Endometrium (tissue), 2 donors: ENCODE data around the gene UBR4.

ENCODE experiments used
- FAIRE-seq: peaks from 2 replicates; lab custom pipeline; 2012; peaks lifted over from hg19 to GRCh38; lab: Jason Lieb, UNC
- donor health status: control.
- donor health status: control.

UBR4 gene

GRCh38 chr1:19089524-19089923 lies 120.5 kb downstream of the UBR4 start:
- FAIRE-seq: no peak

DNA sequence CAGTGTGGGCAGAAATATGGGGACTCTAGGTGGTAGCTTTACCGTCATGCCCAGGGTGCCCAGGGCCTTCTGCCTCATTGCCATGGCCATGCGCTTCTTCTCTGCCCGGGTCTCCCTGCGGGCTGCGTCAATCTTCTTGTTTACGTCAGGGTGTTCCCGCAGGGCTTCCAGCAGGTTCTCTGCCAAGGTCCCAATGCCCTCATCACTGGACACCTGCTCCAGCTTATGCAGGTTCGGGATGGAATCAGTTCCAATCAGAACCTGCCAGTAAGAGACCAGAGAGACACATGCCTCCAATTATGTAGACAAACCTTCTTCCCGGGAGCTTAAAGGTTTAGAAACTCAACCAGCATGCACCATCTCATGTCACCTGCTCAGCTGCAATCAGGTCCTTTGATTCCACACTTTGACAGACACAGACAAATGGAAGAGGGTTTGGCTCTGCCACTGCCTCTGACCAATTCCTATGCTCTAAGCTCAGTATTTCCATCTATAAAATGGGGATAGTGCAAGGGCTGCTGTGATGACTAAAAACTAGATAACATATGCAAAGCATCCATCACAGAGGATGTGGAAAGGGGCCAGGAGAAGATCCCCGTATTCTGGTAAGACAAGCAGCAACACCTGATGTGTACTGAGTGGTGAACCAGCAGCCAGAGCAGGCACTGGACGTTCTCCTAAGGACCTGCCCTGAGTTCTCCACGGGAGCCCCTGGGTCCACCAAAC lies 121.2 kb downstream of the UBR4 start:
- FAIRE-seq: no peak

- FAIRE-seq: no peak
Measured at GRCh38 chr1:19087737-19088594, 122.1 kb downstream of the UBR4 start.

GRCh38 chr1:19087017-19087736 lies 122.9 kb downstream of the UBR4 start:
- no peak for FAIRE-seq

DNA sequence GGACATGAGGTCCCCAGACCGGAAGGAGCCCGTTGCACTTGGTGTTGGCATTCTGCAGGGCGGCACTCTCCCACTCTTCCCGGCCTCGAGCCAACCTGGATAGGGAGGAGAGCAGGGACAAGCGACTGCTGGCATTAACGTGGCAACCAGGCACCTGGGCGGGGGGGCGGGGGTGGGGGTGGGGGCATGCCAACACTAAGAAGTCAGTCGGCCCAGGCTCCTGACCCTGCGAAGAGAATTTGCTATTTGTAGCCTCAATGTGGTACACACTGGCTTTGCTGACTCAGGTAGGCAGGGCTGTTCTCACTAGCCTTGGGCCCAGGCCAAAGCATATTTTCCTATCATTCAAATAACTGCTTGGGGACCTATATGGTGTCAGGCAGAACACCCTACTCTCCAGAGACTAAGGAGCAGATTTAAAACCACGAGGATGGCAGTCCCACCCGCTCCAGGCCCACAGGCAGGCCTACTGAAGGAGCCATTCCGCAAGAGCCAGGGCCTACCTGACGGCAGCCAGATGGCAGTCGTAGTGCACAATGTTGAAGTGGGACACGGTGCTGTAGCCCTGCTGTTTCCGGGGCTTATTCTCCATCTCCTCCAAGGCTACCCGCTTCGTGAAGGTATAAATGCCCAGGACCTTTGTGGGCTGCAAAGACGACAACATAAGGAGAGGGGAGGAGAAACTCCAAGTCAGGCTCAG lies 123.7 kb downstream of the UBR4 start:
- no peak for FAIRE-seq

- no peak for FAIRE-seq
Measured at GRCh38 chr1:19084206-19084738, 125.8 kb downstream of the UBR4 start.

- FAIRE-seq: no peak
Measured at GRCh38 chr1:19083081-19083480, 127.0 kb downstream of the UBR4 start.

DNA sequence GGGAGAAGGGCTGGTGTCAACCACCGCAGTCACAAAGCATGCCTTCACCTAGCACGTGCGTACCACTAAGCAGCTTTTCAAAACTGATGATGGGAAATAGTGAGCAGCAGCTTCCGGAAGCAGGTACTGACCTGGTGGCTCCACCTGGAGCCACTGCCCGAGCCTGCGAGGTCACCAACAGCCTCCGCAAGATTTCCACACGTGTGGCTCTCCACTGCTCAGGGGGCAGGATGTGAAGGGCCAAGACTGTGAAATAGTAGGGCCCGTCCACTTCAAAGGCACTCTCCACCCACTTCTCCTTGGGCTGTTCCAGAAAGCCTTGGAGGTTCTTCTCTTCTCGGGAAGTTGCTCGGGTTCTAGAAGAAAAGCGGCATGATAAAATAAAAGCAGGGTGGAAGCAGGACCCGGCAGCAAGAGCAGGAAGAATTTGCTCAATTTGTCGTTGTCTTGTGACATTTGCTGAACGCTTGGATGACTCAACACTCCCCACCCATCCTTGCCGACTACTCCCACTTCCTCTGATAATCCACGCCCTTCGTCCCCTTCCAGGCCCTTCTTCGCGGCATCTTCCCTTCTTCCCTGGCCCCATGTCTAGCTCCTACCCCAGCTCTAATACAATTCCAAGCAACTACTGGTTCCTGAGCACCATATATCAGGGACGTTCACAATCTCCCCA lies 128.7 kb downstream of the UBR4 start:
- no peak for FAIRE-seq

DNA sequence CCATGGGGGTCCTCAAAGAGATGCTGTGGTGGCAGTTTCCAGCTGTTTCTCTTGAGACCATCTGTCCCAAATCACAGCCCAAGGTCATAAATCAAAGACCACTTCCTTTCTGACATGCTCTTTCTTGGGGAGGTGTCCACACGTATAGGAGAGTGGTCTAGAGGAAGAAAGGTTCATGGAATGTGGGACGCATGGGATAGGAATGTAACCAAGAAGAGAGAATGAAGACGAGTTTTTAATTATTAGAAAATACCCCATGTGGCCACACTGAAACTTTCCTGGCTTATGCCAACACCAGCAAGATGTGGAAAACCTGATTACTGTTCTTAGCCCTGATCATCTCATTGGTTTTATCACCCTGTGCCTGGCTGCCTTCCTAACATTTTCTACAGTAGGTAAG lies 129.3 kb downstream of the UBR4 start:
- FAIRE-seq: no peak

DNA sequence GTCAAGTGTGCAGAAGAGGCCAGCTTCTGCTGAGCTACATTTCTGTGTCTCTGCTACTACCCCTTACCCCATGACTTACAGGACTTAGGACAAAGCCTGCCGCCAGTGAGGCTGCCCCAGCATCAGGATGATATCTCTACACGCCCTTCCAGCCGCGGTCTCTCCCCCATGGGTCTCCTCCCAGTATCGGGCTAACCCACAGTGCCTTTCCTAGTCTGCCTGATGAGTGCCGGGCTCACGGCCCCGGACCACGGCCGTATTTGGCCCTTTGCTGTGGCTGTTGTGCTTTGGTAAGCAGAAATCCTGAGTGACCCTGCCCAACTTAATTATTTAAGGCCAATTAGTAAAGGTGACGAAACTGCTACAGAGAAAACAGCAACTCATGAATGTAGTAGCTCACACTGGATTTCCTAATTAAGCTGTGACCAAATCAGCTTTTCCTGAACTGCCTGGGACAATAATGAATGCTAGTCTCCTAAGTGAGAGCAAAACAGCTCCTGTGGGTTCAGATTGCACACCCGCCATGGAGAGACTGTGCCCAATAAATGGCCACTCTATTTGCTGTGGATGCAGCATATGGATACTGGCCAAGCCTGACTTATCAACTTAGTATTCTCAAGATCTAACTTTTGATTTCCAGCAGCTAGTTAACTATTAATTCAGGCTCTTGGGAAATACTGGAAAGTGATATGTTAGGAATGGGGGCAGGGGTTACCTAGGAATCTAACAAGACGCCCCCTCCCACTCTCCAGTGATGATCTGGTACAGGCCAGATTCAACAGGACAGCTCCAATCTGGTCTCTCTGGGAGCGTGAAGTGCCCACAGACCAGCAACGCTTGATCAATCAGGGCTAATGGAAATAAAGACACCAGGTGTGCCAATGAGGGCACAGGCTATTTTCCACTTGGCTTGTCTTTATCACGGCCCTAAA lies 130.3 kb downstream of the UBR4 start:
- FAIRE-seq: no peak

GRCh38 chr1:19078536-19078935 lies 131.5 kb downstream of the UBR4 start:
- no peak for FAIRE-seq

DNA sequence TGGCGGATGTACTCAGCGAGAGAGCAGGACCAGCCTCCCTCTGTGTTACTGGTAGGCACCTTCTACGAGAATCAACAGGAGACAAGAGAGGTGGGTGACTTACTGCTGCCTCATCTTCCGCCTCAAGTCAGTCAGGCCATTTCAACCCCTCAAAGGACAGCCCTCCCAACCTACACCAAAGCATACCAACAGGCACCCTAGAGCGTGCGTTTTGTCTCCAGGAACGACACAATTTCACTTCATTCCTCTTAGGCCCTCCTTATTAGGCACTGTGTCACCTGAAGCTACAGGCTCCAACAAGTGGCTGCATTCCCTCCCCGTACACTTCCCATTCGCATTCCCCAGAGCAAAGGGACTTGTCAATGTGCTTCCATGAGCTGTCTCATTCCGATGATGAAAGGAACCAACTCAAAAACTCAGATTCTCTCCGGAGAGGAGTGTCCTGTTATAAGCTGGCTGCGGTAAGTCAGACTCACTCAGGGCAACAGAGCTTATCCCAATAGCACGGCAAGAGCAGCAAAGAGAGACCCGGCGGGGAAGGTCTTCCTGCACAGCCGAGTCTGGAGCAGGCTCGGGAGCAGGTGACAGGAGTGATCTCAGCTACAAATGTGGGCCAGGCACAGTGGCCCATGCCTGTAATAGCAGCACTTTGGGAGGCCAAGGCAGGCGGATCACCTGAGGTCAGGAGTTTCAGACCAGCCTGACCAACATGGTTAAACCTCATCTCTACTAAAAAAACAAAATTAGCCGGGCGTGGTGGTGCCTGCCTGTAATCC lies 133.0 kb downstream of the UBR4 start:
- no peak for FAIRE-seq

DNA sequence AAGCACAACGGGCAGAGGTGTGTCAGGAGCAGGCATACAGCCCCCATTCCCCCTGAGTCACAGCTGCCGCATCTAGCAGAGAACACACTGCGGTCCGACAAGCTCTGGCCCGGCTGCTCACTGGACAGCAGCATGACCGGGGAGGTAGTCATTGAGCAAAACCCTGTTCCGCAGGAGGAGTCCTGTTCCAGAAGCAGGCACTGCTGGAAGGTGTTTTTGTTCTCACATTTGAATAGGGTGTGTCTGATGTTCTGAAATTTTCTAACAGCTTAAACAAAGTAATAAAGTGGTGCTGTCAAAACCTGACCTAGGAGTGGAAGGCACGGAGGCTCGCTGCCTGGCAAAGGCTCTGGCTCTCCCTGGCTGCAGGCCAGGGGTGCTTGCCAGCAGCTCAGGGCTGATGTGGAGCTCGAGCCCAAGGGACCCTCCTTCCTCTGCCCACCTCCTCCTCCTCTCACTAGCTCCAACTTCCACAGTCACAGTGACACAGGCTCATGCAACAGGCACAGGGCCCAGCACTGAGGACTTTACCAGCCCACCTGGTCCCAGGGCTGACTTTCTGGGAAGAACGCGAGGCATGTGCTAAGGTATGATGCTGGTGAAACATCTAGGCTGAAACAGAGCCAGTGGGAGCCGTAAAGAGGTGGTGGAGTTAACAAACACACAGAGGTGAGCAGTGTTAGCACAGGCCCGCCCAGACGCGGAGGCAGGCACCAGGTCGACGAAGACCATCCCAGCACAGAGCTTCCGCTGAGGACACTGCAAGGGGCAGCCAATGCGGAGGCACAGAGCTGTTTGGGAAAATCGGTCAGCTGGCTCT lies 135.0 kb downstream of the UBR4 start:
- no peak for FAIRE-seq

DNA sequence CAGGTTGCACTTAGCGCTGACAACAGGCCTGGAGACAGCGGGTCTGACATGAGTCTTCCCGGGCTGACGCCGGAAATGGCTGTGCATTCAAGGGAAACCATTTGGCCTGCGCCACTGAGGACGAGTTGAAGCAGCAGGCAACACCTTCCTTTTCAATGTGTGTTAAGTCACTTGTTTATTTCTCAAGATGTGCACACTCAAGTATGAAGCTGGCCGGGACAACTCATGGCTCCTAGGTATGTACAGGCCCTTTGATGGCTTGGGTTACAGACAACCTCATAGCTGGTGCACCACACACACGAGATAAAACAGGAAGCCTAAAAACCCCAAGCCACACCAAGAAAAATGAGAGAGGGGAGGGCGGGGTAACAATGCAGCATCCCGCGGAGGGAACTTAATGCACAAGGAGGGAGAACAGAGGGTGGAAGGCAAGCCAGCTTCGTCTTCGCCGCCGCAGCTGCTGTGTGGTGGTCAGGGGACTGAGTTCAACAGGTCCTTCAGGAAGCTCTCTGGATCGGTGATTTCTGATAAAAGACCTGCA lies 135.6 kb downstream of the UBR4 start:
- no peak for FAIRE-seq

DNA sequence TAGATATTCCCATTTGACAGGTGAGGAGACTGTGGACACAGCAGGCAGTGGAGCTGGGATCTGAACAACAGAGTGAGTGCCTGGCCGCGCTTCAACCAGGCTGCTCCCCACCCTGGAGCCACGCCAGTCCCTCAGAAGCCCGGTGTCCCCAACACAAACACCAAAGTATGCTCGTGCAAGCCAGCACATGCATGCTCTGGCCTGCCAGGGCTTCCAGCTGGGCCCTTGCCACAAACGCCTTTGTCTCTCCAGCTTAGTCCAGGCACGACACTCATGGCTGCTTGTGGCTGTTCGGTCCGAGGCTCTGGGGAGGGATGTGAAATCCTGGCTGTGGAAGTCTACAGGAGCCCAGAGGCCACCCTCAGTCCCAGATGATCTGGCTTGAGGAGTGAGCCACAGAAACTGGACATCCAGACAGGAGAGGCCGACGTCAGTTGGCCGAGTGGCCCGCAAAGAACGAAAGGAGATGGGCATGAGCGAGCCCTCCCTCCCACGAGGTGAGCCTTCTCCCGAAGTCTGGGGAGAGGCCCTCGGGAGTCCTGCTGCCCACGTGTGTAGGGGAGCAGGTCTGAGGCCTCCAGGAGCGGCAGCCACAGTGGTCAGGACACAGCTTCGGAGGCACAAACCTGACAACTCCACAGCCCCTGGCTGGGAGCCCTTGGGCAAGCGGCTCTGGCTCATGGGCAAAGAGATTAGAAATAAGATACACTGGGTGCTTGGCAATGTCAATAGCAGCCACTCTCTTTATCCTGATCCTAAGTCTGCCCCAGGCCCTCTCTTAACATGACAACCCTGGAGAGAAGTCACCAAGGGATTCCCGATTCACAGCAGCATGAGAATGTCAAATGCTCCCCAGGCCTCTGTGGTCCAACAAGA lies 136.5 kb downstream of the UBR4 start:
- FAIRE-seq: no peak

- FAIRE-seq: no peak
Measured at GRCh38 chr1:19072285-19072981, 137.6 kb downstream of the UBR4 start.
